Activated CD8-positive, alpha-beta T cell treated with anti-CD3 and anti-CD28 coated beads for 36 hours (primary cell): ENCODE results near the gene TENT4B. TPM values are rescaled to one million over a fixed set of nuclear protein-coding genes. Genes with fewer than 3 reads are reported as not detected.

Experiments used
- ATAC-seq: fragments of 200-7000 bp; cut with Tn5 transposase; one replicate; pipeline ENCODE4 v1.10.0; 2021; ENCODE audit warnings: mild to moderate bottlenecking, moderate library complexity
- CTCF ChIA-PET: fragments of 350-600 bp; sonication (Branson Sonifier 250); formaldehyde crosslinking; loops from one replicate; lab custom pipeline; 2021; ENCODE audit warnings: antibody characterized with exemption; lab: Charles Lee
- POLR2A ChIA-PET: fragments of 350-600 bp; sonication (Branson Sonifier 250); formaldehyde crosslinking; loops from one replicate; lab custom pipeline; 2021; ENCODE audit warnings: antibody characterized with exemption; lab: Charles Lee
- DNase-seq: peaks from one replicate; pipeline ENCODE4 v3.0.0-alpha.2; 2020
- H3K27ac Mint-ChIP-seq: one replicate; pipeline ENCODE4 v1.8.0; 2021; ENCODE audit warnings: mild to moderate bottlenecking, mixed read lengths
- H3K27me3 Mint-ChIP-seq: one replicate; pipeline ENCODE4 v1.8.0; 2021; ENCODE audit warnings: mixed read lengths
- H3K36me3 Mint-ChIP-seq: one replicate; pipeline ENCODE4 v1.8.0; 2021; ENCODE audit warnings: low read depth, mixed read lengths
- H3K4me1 Mint-ChIP-seq: one replicate; pipeline ENCODE4 v1.8.0; 2021; ENCODE audit warnings: low read depth, mixed read lengths
- H3K4me3 Mint-ChIP-seq: one replicate; pipeline ENCODE4 v1.8.0; 2021; ENCODE audit warnings: mild to moderate bottlenecking, moderate library complexity, mixed read lengths
- H3K9me3 Mint-ChIP-seq: one replicate; pipeline ENCODE4 v1.8.0; 2021; ENCODE audit warnings: mixed read lengths
- CTCF ChIP-seq: fragments of 200-600 bp; IDR thresholded peaks from one replicate; pipeline ENCODE4 v1.8.0; 2022; ENCODE audit warnings: antibody characterized with exemption, mild to moderate bottlenecking
- intact Hi-C: fragments of 100-400 bp; cut with micrococcal nuclease; formaldehyde crosslinking; loops from one replicate; pipeline ENCODE4 v1.10.0; 2022
- total RNA-seq, 2 experiments: library from RNA; stranded (reverse); gene quantifications; one replicate each; pipeline ENCODE4 v1.2.3, GENCODE V29; 2021

TENT4B gene
- total RNA-seq, 2 experiments from 2014 or later = 19.0 to 19.2 TPM

GRCh38 chr16:50178491-50178941 is 25.4 kb downstream of the TENT4B start:
- DNase-seq (no peak), ATAC-seq (no peak)
- Mint-ChIP-seq H3K27ac (peak overlapping the region; percentile 5), H3K4me3 (no peak overlapping the region), H3K4me1 (peaks cover 41% of the 10 kb centered on the region), H3K9me3 (no peaks in the 10 kb centered on the region), H3K36me3 (peaks cover 9% of the 10 kb centered on the region), H3K27me3 (no peaks in the 10 kb centered on the region)
- ChIA-PET POLR2A (no interaction called here), CTCF (no interaction called here)
- no peak for TF ChIP-seq CTCF
- intact Hi-C loops = no loop called here

- peaks cover 4% of the 10 kb centered on the region for H3K36me3 Mint-ChIP-seq
- no peak for TF ChIP-seq CTCF
- peaks cover 55% of the 10 kb centered on the region for H3K4me1 Mint-ChIP-seq
- no peak for ATAC-seq
- no peak overlapping the region for H3K4me3 Mint-ChIP-seq
- POLR2A ChIA-PET = interaction anchor here (0.8 to 1.0 kb wide), 2 partner anchors 11 to 28 kb away, joined by 3 read pairs; no protein-coding TSS in a partner anchor
- no peaks in the 10 kb centered on the region for H3K27me3 Mint-ChIP-seq
- intact Hi-C loops = no loop called here
- DNase-seq = no peak
- CTCF ChIA-PET = no interaction called here
- H3K9me3 Mint-ChIP-seq = no peaks in the 10 kb centered on the region
- no peak overlapping the region for H3K27ac Mint-ChIP-seq
Measured at GRCh38 chr16:50182441-50182840, 29.3 kb downstream of the TENT4B start.

DNA sequence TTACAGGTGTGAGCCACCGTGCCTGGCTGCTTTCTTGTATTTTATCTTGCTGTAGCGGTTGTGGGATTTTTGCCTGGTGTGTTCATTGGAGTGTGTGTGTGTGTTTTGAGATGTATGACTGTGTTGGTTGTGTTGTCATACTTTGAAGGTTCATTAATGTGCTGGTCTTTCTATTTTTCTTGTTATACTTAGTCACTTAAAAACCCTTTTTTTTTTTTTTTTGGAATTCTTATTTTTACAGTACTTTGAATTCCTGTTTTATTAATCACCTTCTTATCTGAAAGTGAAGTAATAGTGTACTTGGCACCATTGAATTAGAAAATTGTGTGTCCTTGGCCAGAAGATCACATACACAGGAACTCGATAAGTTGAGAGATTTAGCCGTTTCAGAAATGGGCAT is 30.2 kb downstream of the TENT4B start:
- no peak overlapping the region for H3K27ac Mint-ChIP-seq

DNA sequence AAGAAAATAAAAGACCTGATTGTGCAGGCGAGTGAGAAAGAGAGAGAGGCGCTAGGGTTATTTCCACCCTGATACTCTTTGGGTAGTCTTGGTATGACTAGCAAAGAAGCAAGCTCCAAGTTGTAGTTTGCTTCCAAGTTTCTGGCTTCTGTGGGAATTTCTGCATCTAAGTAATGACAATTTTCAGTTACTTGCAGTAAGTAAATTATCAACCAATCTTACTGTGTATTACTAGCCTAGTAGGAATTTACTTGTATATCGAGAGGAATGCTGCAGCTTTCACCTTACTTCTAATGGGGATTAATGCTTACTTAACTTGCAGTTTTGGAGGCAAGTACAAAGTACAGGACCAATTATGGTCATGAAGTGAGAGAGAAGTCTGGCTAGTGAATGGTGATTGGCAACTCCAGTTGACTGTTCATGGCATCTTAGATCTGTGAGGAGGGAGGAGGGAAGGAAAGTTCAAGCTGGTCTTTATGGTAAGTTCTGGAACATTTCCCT is 31.9 kb downstream of the TENT4B start:
- peak overlapping the region; percentile 20 for H3K27ac Mint-ChIP-seq
- no peaks in the 10 kb centered on the region for H3K27me3 Mint-ChIP-seq
- no peak for TF ChIP-seq CTCF
- ChIA-PET CTCF (interaction anchor here (1.5 to 1.7 kb wide), 3 partner anchors 11 to 118 kb away, joined by 4 to 5 read pairs (median 5); no protein-coding TSS in a partner anchor), POLR2A (interaction anchor here (1.0 to 1.2 kb wide), 2 partner anchors 13 to 30 kb away, joined by 3 read pairs; no protein-coding TSS in a partner anchor)
- H3K4me1 Mint-ChIP-seq = peaks cover 55% of the 10 kb centered on the region
- peaks cover 4% of the 10 kb centered on the region for H3K36me3 Mint-ChIP-seq
- H3K4me3 Mint-ChIP-seq = no peak overlapping the region
- H3K9me3 Mint-ChIP-seq = no peaks in the 10 kb centered on the region
- ATAC-seq = no peak
- intact Hi-C loops = no loop called here
- DNase-seq = no peak

More for the DNA sequence above, 30.2 kb downstream of the TENT4B start:
- Mint-ChIP-seq H3K4me1 (peaks cover 50% of the 10 kb centered on the region), H3K4me3 (no peak overlapping the region), H3K9me3 (no peaks in the 10 kb centered on the region), H3K36me3 (peaks cover 4% of the 10 kb centered on the region), H3K27me3 (no peaks in the 10 kb centered on the region)
- POLR2A ChIA-PET = interaction anchor here (1.0 kb wide), 1 partner anchor 10 kb away, joined by 3 read pairs; no protein-coding TSS in a partner anchor
- DNase-seq (no peak), ATAC-seq (no peak)
- TF ChIP-seq CTCF = no peak
- intact Hi-C loops = no loop called here
- CTCF ChIA-PET = no interaction called here

DNA sequence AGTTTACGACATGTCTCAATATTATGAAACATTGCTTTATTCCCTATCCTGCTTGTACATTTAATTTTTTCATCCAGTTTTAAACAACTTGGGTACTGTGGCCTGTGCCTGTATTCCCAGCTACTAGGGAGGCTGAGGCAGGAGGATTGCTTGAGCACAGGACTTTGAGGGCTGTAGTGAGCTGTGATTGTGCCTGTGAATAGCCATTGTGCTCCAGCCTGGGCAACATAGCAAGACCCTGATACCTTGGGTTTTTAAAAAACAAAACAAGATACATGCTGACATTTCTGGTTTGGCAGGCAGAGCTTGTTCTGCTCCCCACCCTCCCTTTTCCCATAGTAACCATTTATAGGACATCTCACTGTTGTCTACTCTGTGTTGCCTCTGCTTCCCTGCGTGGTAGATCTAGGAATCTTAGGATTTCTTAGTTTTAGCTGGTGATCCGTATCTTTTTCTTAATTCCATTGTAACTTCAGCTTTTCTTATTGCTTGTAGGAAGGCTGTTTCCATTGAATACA is 35.6 kb downstream of the TENT4B start:
- Mint-ChIP-seq H3K9me3 (no peaks in the 10 kb centered on the region), H3K36me3 (peaks cover 4% of the 10 kb centered on the region), H3K4me3 (no peak overlapping the region), H3K27ac (no peak overlapping the region), H3K4me1 (peaks cover 57% of the 10 kb centered on the region), H3K27me3 (no peaks in the 10 kb centered on the region)
- ChIA-PET CTCF (interaction anchor here (0.7 to 1.2 kb wide), 3 partner anchors 15 to 121 kb away, joined by 3 to 5 read pairs (median 3); no protein-coding TSS in a partner anchor), POLR2A (interaction anchor here (0.6 kb wide), 1 partner anchor 33 kb away, joined by 3 read pairs; no protein-coding TSS in a partner anchor)
- DNase-seq (no peak), ATAC-seq (no peak)
- TF ChIP-seq CTCF = no peak
- intact Hi-C loops = no loop called here
